ENCODE results near the gene ZBTB46. TPM values are rescaled to one million over a fixed set of nuclear protein-coding genes. Genes with fewer than 3 reads are reported as not detected.

ZBTB46 gene
- total RNA-seq, 1 experiment from 2014 or later: 1.1 TPM

DNA sequence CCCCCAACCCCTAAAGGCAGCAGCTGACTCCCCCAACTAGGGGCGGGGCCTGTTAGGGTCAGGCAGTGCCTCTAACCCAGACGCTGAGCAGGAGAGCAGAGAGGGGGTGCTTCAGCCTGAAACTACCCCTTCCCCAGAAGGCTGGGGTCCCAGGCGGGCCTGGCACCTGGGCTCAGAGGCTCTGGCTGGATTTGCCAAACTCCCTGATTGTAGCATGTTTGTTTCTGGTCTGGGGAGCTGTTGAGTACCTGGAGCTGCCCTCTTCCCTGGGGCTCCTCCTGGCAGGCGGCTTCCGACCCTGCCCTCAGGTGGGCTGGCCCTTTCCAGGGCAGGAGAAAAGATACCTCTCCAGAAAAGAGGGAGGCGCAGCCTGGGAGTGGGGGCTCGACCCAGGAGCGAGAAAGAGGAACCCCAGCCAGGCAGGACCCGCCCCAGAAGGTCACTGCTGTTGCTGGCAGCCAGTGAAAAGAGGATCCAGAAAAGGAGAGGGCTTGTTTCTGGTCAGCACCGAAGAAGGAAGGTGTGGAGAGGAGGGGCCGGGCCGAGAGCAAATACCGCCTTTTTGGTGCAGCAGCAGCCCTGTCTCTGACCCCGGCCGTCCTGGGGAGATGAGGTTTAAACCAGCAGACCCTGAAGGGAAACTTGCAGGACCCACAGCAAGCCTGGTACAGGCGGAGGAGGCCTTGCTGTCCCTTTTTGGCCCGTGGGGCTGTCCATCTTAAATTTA is 29.4 kb upstream of the ZBTB46 start:
- Histone ChIP-seq H3K4me1 (ENCODE audit: insufficient read depth, low read length, poor library complexity, severe bottlenecking) (peaks cover 11% of the 10 kb centered on the region), H3K36me3 (ENCODE audit: insufficient read depth, low read length, poor library complexity, severe bottlenecking) (no peaks in the 10 kb centered on the region), H3K27me3 (replicated peaks; ENCODE audit: insufficient read depth, low read depth, low read length, poor library complexity) (no peaks in the 10 kb centered on the region), H3K27ac (ENCODE audit: low read depth, low read length, poor library complexity, severe bottlenecking) (no peak overlapping the region), H3K9me3 (ENCODE audit: low read depth, low read length, poor library complexity, severe bottlenecking) (no peaks in the 10 kb centered on the region), H3K4me3 (ENCODE audit: low read depth, low read length, poor library complexity, severe bottlenecking) (no peak overlapping the region)
- no TSS peak for BruUV-seq (replicated peaks)
- intact Hi-C loops (cut with micrococcal nuclease; ENCODE audit: unreplicated experiment): no loop called here
- ChIA-PET CTCF (no interaction called here), POLR2A (ENCODE audit: low non-redundant PET) (no interaction called here)
- no peak for DNase-seq (ENCODE audit: low spot score)
- TF ChIP-seq CTCF (conservative IDR thresholded peaks at IDR 0.05; ENCODE audit: low read depth, low read length): no peak
- TF ChIP-seq EZH2 (IDR thresholded peaks at IDR 0.05; ENCODE audit: borderline replicate concordance, low read depth, low read length, poor library complexity, severe bottlenecking): no peak

DNA sequence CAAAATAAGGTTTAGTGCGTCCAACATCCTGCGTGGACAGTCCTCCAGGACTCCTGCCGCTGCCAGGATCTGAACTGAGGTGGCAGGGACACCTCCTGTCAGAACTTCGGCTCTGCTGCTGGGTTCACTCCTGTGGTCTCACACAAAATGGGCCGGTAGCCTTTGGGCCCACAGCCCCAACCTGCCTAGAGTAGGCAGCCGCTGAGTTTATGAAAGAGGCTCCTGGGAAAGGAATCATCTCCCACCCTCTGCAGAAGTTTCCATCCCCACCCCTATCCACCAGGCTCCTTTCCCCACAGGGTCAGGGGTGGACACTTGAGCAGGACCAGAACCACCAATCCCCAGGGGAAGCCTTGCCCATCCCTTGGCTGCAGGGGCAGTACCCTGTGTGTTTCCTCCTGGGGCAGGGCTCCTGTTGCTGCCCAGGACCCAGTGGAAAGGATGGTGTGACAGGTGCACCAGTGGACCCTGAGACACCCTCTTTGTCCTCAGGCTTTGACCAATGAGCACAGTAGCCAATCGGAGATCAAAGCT is 28.2 kb upstream of the ZBTB46 start:
- BruUV-seq (replicated peaks): no TSS peak
- Histone ChIP-seq H3K36me3 (ENCODE audit: insufficient read depth, low read length, poor library complexity, severe bottlenecking) (no peaks in the 10 kb centered on the region), H3K27ac (ENCODE audit: low read depth, low read length, poor library complexity, severe bottlenecking) (peak overlapping the region; percentile 30), H3K4me3 (ENCODE audit: low read depth, low read length, poor library complexity, severe bottlenecking) (no peak overlapping the region), H3K9me3 (ENCODE audit: low read depth, low read length, poor library complexity, severe bottlenecking) (no peaks in the 10 kb centered on the region), H3K4me1 (ENCODE audit: insufficient read depth, low read length, poor library complexity, severe bottlenecking) (peaks cover 11% of the 10 kb centered on the region), H3K27me3 (replicated peaks; ENCODE audit: insufficient read depth, low read depth, low read length, poor library complexity) (no peaks in the 10 kb centered on the region)
- ChIA-PET CTCF (no interaction called here), POLR2A (ENCODE audit: low non-redundant PET) (no interaction called here)
- no peak for DNase-seq (ENCODE audit: low spot score)
- TF ChIP-seq CTCF (conservative IDR thresholded peaks at IDR 0.05; ENCODE audit: low read depth, low read length): peak; percentile 9; the same call in 1 of the 2 replicates
- no peak for TF ChIP-seq EZH2 (IDR thresholded peaks at IDR 0.05; ENCODE audit: borderline replicate concordance, low read depth, low read length, poor library complexity, severe bottlenecking)
- intact Hi-C loops (cut with micrococcal nuclease; ENCODE audit: unreplicated experiment): no loop called here

DNA sequence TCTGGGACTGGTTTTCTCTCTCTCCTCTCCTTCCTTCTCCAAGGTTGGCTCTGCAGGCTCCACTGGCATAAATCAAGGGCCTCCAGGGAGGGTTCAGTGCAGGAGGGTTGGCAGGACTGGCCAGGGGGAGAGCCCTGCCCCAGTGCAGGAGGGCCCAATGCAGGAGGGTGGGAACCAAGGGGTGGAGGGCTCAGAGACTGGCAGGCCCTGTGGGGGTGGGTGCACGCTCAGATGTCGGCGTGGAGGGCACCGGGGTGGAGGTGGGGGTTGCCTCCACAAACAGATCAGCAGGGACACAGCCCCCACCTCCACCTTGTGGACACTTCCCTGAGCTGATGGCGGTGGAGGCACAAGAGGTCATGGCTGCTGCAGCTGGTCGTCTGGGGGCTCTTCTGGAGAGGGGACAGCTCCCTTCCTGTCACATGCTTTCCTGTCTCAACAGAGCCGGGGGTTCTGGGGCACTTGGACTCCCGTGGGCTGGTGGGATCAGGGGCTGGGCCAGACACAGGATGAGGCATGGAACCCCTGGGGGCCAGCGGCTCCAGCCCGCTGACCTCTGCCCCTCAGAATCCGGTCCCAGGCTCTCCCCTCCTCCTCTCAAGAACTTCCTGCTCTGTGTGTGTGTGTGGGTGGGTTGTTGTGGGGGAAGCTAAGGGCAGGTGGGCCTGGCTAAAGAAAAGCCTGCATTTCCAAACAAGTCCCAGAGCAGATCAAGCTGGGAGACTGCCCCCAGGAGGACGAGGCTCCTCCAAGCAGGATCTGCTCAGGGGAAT is 27.5 kb upstream of the ZBTB46 start:
- Histone ChIP-seq H3K9me3 (ENCODE audit: low read depth, low read length, poor library complexity, severe bottlenecking) (no peaks in the 10 kb centered on the region), H3K4me1 (ENCODE audit: insufficient read depth, low read length, poor library complexity, severe bottlenecking) (peaks cover 11% of the 10 kb centered on the region), H3K36me3 (ENCODE audit: insufficient read depth, low read length, poor library complexity, severe bottlenecking) (no peaks in the 10 kb centered on the region), H3K27ac (ENCODE audit: low read depth, low read length, poor library complexity, severe bottlenecking) (peak overlapping the region; percentile 30), H3K4me3 (ENCODE audit: low read depth, low read length, poor library complexity, severe bottlenecking) (no peak overlapping the region), H3K27me3 (replicated peaks; ENCODE audit: insufficient read depth, low read depth, low read length, poor library complexity) (no peaks in the 10 kb centered on the region)
- BruUV-seq (replicated peaks): no TSS peak
- DNase-seq (ENCODE audit: low spot score): peak; percentile 34
- ChIA-PET CTCF (no interaction called here), POLR2A (ENCODE audit: low non-redundant PET) (no interaction called here)
- intact Hi-C loops (cut with micrococcal nuclease; ENCODE audit: unreplicated experiment): no loop called here
- TF ChIP-seq EZH2 (IDR thresholded peaks at IDR 0.05; ENCODE audit: borderline replicate concordance, low read depth, low read length, poor library complexity, severe bottlenecking) (no peak), CTCF (conservative IDR thresholded peaks at IDR 0.05; ENCODE audit: low read depth, low read length) (peak; percentile 33; the same call in 1 of the 2 replicates)

Measured in A673 (cell line).